Parathyroid adenoma (tissue), 2 donors: Measurements from ENCODE around the gene GPR27.

ENCODE experiments used
- H2AFZ ChIP-seq: fragments of 300-600 bp; sonication (generic); one replicate; pipeline ENCODE4 v1.7.0; 2017; ENCODE audit warnings: antibody characterized with exemption, mild to moderate bottlenecking
- H3K27ac ChIP-seq: fragments of 300-600 bp; sonication (generic); one replicate; pipeline ENCODE4 v1.7.0; 2017
- H3K27me3 ChIP-seq: fragments of 300-600 bp; sonication (generic); one replicate; pipeline ENCODE4 v1.7.0; 2017; ENCODE audit warnings: low read length; ENCODE audit not compliant: control insufficient read depth, insufficient read depth
- H3K36me3 ChIP-seq: fragments of 300-600 bp; sonication (generic); one replicate; pipeline ENCODE4 v1.7.0; 2017; ENCODE audit warnings: low read length; ENCODE audit not compliant: control insufficient read depth, insufficient read depth
- H3K4me1 ChIP-seq: fragments of 300-600 bp; sonication (generic); one replicate; pipeline ENCODE4 v1.7.0; 2017; ENCODE audit warnings: control low read depth
- H3K4me2 ChIP-seq: fragments of 300-600 bp; sonication (generic); one replicate; pipeline ENCODE4 v1.7.0; 2017; ENCODE audit warnings: low read length
- H3K4me3 ChIP-seq: fragments of 300-600 bp; sonication (generic); one replicate; pipeline ENCODE4 v1.7.0; 2017; ENCODE audit warnings: low read depth, low read length
- H3K79me2 ChIP-seq: fragments of 300-600 bp; sonication (generic); one replicate; pipeline ENCODE4 v1.7.0; 2017; ENCODE audit warnings: control low read depth
- H3K9ac ChIP-seq: fragments of 300-600 bp; sonication (generic); one replicate; pipeline ENCODE4 v1.7.0; 2017; ENCODE audit warnings: mild to moderate bottlenecking
- H3K9me3 ChIP-seq: fragments of 300-600 bp; sonication (generic); one replicate; pipeline ENCODE4 v1.7.0; 2017; ENCODE audit warnings: low read length; ENCODE audit not compliant: control insufficient read depth
- TF ChIP-seq, protein P1 (sequence below): fragments of 300-600 bp; sonication (generic); IDR thresholded peaks from one replicate; pipeline ENCODE4 v1.7.0; 2017; ENCODE audit warnings: antibody characterized with exemption, mild to moderate bottlenecking
- donor health status: primary hyperparathyroidism.

GPR27 gene

GRCh38 chr3:71771126-71771525 lies 17.5 kb downstream of the GPR27 start:
- Histone ChIP-seq H3K4me2 (no peak overlapping the region), H3K36me3 (no peaks in the 10 kb centered on the region), H2AFZ (no peak overlapping the region), H3K27me3 (no peaks in the 10 kb centered on the region), H3K27ac (no peak overlapping the region), H3K4me1 (no peaks in the 10 kb centered on the region), H3K79me2 (no peaks in the 10 kb centered on the region), H3K4me3 (no peak overlapping the region), H3K9ac (no peak overlapping the region), H3K9me3 (no peaks in the 10 kb centered on the region)
- TF ChIP-seq, protein P1, sequence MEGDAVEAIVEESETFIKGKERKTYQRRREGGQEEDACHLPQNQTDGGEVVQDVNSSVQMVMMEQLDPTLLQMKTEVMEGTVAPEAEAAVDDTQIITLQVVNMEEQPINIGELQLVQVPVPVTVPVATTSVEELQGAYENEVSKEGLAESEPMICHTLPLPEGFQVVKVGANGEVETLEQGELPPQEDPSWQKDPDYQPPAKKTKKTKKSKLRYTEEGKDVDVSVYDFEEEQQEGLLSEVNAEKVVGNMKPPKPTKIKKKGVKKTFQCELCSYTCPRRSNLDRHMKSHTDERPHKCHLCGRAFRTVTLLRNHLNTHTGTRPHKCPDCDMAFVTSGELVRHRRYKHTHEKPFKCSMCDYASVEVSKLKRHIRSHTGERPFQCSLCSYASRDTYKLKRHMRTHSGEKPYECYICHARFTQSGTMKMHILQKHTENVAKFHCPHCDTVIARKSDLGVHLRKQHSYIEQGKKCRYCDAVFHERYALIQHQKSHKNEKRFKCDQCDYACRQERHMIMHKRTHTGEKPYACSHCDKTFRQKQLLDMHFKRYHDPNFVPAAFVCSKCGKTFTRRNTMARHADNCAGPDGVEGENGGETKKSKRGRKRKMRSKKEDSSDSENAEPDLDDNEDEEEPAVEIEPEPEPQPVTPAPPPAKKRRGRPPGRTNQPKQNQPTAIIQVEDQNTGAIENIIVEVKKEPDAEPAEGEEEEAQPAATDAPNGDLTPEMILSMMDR = no peak

DNA sequence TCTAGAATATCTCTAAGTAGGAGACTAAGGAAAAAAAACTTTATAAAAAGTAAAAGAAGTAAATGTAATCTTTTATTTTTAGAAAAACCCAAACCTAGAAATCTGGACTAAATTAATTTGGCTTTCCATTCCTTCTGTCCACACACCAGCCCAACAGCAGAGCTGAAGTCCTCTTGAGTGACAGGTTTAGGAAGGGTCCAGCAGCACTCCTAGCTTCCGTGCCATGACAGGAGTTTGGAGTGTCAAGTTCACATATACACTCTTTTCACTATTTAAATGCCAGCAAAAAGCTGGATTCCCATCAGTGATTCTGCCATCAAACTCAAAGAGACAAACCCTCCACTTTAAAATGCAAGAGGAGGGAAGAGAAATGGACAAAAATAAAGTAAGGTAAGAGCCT lies 18.2 kb downstream of the GPR27 start:
- no peak overlapping the region for H3K9ac ChIP-seq
- H3K27me3 ChIP-seq = no peaks in the 10 kb centered on the region
- TF ChIP-seq, protein P1 = no peak
- H3K4me1 ChIP-seq = no peaks in the 10 kb centered on the region
- H3K9me3 ChIP-seq = no peaks in the 10 kb centered on the region
- H3K36me3 ChIP-seq = no peaks in the 10 kb centered on the region
- no peak overlapping the region for H3K4me2 ChIP-seq
- no peak overlapping the region for H3K4me3 ChIP-seq
- H3K27ac ChIP-seq = no peak overlapping the region
- H3K79me2 ChIP-seq = no peaks in the 10 kb centered on the region
- H2AFZ ChIP-seq = no peak overlapping the region

GRCh38 chr3:71776538-71776937 lies 22.9 kb downstream of the GPR27 start:
- H3K4me2 ChIP-seq = no peak overlapping the region
- H3K4me1 ChIP-seq = no peaks in the 10 kb centered on the region
- H3K79me2 ChIP-seq = no peaks in the 10 kb centered on the region
- no peak overlapping the region for H2AFZ ChIP-seq
- H3K4me3 ChIP-seq = no peak overlapping the region
- no peaks in the 10 kb centered on the region for H3K9me3 ChIP-seq
- no peak overlapping the region for H3K27ac ChIP-seq
- no peaks in the 10 kb centered on the region for H3K36me3 ChIP-seq
- TF ChIP-seq, protein P1 = no peak
- no peaks in the 10 kb centered on the region for H3K27me3 ChIP-seq
- no peak overlapping the region for H3K9ac ChIP-seq

GRCh38 chr3:71778353-71778752 lies 24.7 kb downstream of the GPR27 start:
- Histone ChIP-seq H3K4me1 (no peaks in the 10 kb centered on the region), H3K27ac (no peak overlapping the region), H3K4me3 (no peak overlapping the region), H3K9ac (no peak overlapping the region), H3K9me3 (no peaks in the 10 kb centered on the region), H3K27me3 (no peaks in the 10 kb centered on the region), H3K4me2 (no peak overlapping the region), H2AFZ (no peak overlapping the region), H3K79me2 (no peaks in the 10 kb centered on the region), H3K36me3 (no peaks in the 10 kb centered on the region)
- TF ChIP-seq, protein P1 = no peak

DNA sequence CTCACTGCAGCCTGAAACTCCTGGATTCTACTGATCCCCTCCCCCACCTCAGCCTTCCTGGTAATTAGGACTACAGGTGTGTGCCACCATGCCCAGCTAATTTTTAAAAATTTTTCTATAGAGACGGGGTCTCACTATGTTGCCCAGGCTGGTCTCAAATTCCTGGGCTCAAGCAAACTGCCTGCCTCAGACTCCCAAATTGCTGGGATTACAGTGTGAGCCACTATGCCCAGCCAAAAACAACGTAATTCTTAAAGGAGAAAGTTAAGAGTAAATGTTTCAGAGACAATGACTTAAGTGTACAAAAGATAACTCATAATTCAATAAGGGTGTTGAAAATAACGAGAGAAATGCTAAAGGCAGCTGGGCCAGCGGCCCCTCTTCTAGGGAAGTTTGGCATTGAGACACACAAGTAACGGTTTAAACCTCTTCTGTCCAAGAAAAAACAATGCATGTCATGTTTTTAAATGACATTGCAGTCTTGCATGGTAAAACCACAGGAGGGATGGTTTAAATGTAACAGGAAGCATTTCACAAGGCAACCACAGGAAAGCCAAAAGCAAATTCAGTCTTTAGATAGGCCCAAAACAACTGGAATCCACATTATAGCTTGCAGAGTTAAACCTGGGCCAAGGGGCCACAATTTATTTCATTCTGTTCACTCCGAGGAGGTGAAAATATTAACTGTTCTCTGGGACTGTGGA lies 26.2 kb downstream of the GPR27 start:
- no peaks in the 10 kb centered on the region for H3K79me2 ChIP-seq
- no peak overlapping the region for H3K27ac ChIP-seq
- no peaks in the 10 kb centered on the region for H3K4me1 ChIP-seq
- no peaks in the 10 kb centered on the region for H3K36me3 ChIP-seq
- no peak overlapping the region for H3K9ac ChIP-seq
- H3K4me3 ChIP-seq = no peak overlapping the region
- TF ChIP-seq, protein P1 = no peak
- H3K27me3 ChIP-seq = no peaks in the 10 kb centered on the region
- no peaks in the 10 kb centered on the region for H3K9me3 ChIP-seq
- no peak overlapping the region for H2AFZ ChIP-seq
- H3K4me2 ChIP-seq = no peak overlapping the region
